ENCODE data around the gene HOXC5. TPM values are rescaled to one million over a fixed set of nuclear protein-coding genes. Genes with fewer than 3 reads are reported as not detected.
A peak's percentile ranks its signal among the peaks of the same experiment; 100 is the strongest.

HOXC5 gene
- polyA plus RNA-seq, 2 of the 4 experiments (the other 2 are of a cell fraction): 0.41 to 0.98 TPM

GRCh38 chr12:54031480-54031879, 1.4 kb upstream of the HOXC5 start:
- ChIA-PET POLR2A (interaction anchor here (0.6 to 2.1 kb wide), 4 partner anchors 10 to 176 kb away, joined by 3 to 26 read pairs (median 8); partner anchors contain the start of gene SMUG1), CTCF (interaction anchor here (0.7 to 27.9 kb wide), 20 partner anchors 9 to 287 kb away, joined by 3 to 476 read pairs (median 9); partner anchors contain the start of genes HOXC10, HOXC4, HOXC8 and HOXC9)
- Histone ChIP-seq H3K4me1 (peaks cover 14% of the 10 kb centered on the region), H3K9me3 (no peaks in the 10 kb centered on the region), H3K4me2 (no peak overlapping the region), H3K4me3 (no peak overlapping the region), H3K27ac (no peak overlapping the region)
- DNase-seq (ENCODE audit: low read depth in 1 of 2, low spot score in 1 of 2) (no peak), ATAC-seq (no peak), FAIRE-seq (no peak)
- TF ChIP-seq CTCF (IDR thresholded peaks at IDR 0.05): no peak
- 93% methylated on average over 16 of the region's 16 CpGs for WGBS (ENCODE audit: missing lambda C conversion rate)

DNA sequence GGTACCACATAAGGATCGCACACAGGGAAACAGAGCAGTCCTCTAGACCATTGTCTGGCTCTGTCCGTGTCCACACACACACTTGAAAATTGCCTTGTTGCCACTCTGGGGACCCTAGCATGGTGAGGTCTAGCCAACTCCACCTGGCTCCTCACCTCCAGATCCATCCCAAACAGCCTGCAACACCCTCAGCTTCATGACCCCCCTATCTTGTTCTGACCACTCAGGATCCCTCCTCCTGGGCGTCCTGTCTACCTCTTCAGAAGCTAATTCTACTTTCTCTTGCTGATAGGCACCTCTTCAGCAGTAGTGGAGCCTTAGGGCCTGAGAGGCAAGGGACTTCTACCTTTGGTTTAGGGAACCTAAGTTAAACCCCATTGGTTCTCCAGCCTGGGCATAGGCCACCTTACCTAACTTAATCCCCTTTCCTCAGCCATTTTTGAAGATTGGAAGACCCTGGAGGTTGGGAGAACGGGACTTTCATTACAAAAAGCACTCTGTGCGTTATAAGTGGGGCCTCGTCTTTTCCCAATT, 697 bp upstream of the HOXC5 start:
- H3K27ac ChIP-seq: no peak overlapping the region; a peak in 1 of 6 replicates
- no peak for TF ChIP-seq POLR2AphosphoS2 (conservative IDR thresholded peaks at IDR 0.05; ENCODE audit: low read length)
- TF ChIP-seq CTCF (IDR thresholded peaks at IDR 0.05): no peak
- no peak for TF ChIP-seq GATA3 (IDR thresholded peaks at IDR 0.05; ENCODE audit: borderline replicate concordance)
- no peak for TF ChIP-seq TP53 (CRISPR knock-in tag; IDR thresholded peaks at IDR 0.05)
- TF ChIP-seq ZC3H11A (IDR thresholded peaks at IDR 0.05): no peak
- TF ChIP-seq HEYL (CRISPR knock-in tag; IDR thresholded peaks at IDR 0.05): no peak
- no peak for TF ChIP-seq USF2 (IDR thresholded peaks at IDR 0.05)
- TF ChIP-seq, protein P1, sequence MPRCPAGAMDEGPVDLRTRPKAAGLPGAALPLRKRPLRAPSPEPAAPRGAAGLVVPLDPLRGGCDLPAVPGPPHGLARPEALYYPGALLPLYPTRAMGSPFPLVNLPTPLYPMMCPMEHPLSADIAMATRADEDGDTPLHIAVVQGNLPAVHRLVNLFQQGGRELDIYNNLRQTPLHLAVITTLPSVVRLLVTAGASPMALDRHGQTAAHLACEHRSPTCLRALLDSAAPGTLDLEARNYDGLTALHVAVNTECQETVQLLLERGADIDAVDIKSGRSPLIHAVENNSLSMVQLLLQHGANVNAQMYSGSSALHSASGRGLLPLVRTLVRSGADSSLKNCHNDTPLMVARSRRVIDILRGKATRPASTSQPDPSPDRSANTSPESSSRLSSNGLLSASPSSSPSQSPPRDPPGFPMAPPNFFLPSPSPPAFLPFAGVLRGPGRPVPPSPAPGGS (IDR thresholded peaks at IDR 0.05): no peak
- TF ChIP-seq RFX5 (IDR thresholded peaks at IDR 0.05): no peak
- no peak for TF ChIP-seq RNF2 (IDR thresholded peaks at IDR 0.05; ENCODE audit: borderline replicate concordance, low read depth)
- TF ChIP-seq NR3C1 (IDR thresholded peaks at IDR 0.05): no peak
- TF ChIP-seq ESRRA (IDR thresholded peaks at IDR 0.05; ENCODE audit: borderline replicate concordance, low read length): no peak
- TF ChIP-seq, protein P2, sequence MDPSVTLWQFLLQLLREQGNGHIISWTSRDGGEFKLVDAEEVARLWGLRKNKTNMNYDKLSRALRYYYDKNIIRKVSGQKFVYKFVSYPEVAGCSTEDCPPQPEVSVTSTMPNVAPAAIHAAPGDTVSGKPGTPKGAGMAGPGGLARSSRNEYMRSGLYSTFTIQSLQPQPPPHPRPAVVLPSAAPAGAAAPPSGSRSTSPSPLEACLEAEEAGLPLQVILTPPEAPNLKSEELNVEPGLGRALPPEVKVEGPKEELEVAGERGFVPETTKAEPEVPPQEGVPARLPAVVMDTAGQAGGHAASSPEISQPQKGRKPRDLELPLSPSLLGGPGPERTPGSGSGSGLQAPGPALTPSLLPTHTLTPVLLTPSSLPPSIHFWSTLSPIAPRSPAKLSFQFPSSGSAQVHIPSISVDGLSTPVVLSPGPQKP (IDR thresholded peaks at IDR 0.05; ENCODE audit: low read depth, low read length): no peak
- ChIA-PET POLR2A (interaction anchor here (0.7 to 2.1 kb wide), 14 partner anchors 9 to 184 kb away, joined by 3 to 26 read pairs (median 6); partner anchors contain the start of genes HOXC4, HOXC8 and SMUG1), CTCF (interaction anchor here (0.5 to 27.9 kb wide), 47 partner anchors 10 to 1924 kb away, joined by 3 to 476 read pairs (median 4); partner anchors contain the start of genes HOXC10, HOXC4, HOXC8 and HOXC9)
- no peaks in the 10 kb centered on the region for H3K9me3 ChIP-seq
- WGBS (ENCODE audit: missing lambda C conversion rate): 48% methylated on average over 6 of the region's 6 CpGs
- no peak for FAIRE-seq
- peaks cover 20% of the 10 kb centered on the region for H3K4me1 ChIP-seq
- peak in 1 of 2 experiments; percentile 4; a peak in 3 of 6 replicates for ATAC-seq
- no peak for DNase-seq (ENCODE audit: low read depth in 1 of 2, low spot score in 1 of 2)
- peak overlapping the region; percentile 89 for H3K4me2 ChIP-seq
- H3K4me3 ChIP-seq: no peak overlapping the region; the same call in 2 of the 3 replicates
